Neural crest cell (in vitro differentiated cells): ENCODE results near the gene RAB1B. TPM values are rescaled to one million over a fixed set of nuclear protein-coding genes. Genes with fewer than 3 reads are reported as not detected.
A peak's percentile ranks its signal among the peaks of the same experiment; 100 is the strongest.

Experiments used
- DNase-seq: peaks from one replicate; pipeline ENCODE4 v3.0.0; 2021; ENCODE audit warnings: low read depth, mixed read lengths, low spot score
- H3K27ac Mint-ChIP-seq: one replicate; pipeline ENCODE4 v1.8.0; 2021; ENCODE audit warnings: mild to moderate bottlenecking, mixed read lengths; ENCODE audit not compliant: unreplicated experiment
- H3K27me3 Mint-ChIP-seq: 2 replicates; pipeline ENCODE4 v1.8.0; 2021; ENCODE audit warnings: low read depth, mild to moderate bottlenecking, mixed read lengths
- H3K36me3 Mint-ChIP-seq: 2 replicates; pipeline ENCODE4 v1.8.0; 2021; ENCODE audit warnings: low read depth, mild to moderate bottlenecking, mixed read lengths
- H3K4me1 Mint-ChIP-seq: 2 replicates; pipeline ENCODE4 v1.8.0; 2021; ENCODE audit warnings: mixed read lengths
- H3K4me3 Mint-ChIP-seq: one replicate; pipeline ENCODE4 v1.8.0; 2021; ENCODE audit warnings: mild to moderate bottlenecking, mixed read lengths
- H3K9me3 Mint-ChIP-seq: 2 replicates; pipeline ENCODE4 v1.8.0; 2021; ENCODE audit warnings: mixed read lengths
- total RNA-seq: library from RNA; stranded (reverse); gene quantifications from 2 replicates; pipeline ENCODE4 v1.2.1, GENCODE V29; 2021
- TF ChIP-seq, protein P1 (sequence below): fragments of 200-600 bp; sonication (generic); conservative IDR thresholded peaks from 2 replicates; pipeline ENCODE4 v1.5.0; 2021; ENCODE audit warnings: antibody characterized with exemption, mild to moderate bottlenecking

Gene RAB1B
- total RNA-seq, 1 donor from 2014 or later = 116 TPM

DNA sequence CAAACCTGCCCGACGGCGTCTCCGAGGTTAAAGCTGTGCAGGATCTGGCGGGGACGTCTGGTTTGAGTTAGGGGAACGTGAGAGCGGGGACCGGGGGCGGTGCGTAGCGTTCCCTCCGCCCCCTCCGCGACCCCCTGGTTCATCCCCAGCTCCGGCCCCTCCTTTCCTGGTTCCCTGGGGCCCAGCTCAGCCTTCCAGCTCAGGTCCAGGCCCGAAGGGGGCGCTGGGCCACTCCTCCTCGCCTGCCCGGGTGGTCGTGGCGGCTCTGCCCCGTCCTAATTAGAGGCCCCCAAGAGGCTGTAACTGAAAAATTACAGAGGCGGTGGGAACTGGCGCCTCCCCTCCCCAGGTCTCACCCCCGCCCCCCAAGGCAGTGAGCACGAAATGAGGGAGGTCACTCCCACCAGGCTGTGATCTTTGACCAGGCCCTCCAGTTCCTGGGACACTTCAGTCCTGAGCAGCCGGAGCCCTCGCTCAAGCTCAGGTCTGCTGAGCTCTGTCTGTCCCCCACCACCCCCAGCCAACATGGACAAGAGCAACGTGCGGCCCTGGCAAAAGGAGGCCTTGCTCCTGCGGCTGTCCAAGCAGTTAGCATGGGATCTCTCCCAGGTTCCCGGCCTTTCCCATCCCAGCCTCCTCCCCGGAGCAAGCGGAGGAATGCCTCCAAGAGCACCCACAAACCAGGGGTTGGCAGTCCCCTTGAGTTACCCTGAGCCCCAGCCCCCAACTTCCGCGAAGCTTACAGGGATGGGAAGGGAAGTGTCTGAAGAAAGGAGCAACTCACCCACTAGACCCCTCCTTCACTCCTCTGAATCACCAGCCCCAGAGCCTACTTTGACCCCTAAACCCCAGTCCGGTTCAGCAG lies 45.1 kb downstream of the RAB1B start:
- peaks cover 36% of the 10 kb centered on the region for H3K4me1 Mint-ChIP-seq
- peak overlapping the region; percentile 93 for H3K4me3 Mint-ChIP-seq
- peaks cover 2% of the 10 kb centered on the region for H3K27me3 Mint-ChIP-seq
- no peaks in the 10 kb centered on the region for H3K36me3 Mint-ChIP-seq
- TF ChIP-seq, protein P1, sequence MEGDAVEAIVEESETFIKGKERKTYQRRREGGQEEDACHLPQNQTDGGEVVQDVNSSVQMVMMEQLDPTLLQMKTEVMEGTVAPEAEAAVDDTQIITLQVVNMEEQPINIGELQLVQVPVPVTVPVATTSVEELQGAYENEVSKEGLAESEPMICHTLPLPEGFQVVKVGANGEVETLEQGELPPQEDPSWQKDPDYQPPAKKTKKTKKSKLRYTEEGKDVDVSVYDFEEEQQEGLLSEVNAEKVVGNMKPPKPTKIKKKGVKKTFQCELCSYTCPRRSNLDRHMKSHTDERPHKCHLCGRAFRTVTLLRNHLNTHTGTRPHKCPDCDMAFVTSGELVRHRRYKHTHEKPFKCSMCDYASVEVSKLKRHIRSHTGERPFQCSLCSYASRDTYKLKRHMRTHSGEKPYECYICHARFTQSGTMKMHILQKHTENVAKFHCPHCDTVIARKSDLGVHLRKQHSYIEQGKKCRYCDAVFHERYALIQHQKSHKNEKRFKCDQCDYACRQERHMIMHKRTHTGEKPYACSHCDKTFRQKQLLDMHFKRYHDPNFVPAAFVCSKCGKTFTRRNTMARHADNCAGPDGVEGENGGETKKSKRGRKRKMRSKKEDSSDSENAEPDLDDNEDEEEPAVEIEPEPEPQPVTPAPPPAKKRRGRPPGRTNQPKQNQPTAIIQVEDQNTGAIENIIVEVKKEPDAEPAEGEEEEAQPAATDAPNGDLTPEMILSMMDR = peak; percentile 14
- peak overlapping the region; percentile 89 for H3K27ac Mint-ChIP-seq
- no peak for DNase-seq
- no peaks in the 10 kb centered on the region for H3K9me3 Mint-ChIP-seq

DNA sequence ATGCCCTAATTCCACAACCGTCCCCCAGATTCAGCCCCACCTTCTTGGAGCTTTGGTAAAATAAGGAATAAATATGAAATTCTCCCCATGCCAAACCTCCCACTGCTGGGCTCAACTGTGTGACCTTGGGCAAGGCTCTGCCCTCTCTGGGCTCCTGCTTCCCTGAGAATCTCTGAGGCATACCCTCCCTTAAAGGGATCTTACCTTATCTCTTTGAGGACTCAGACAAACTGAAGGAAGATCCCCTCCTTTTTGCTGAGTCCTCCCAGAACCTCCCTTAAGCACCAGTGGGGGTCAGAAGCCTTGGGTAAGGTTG lies 45.7 kb downstream of the RAB1B start:
- TF ChIP-seq, protein P1 = no peak
- Mint-ChIP-seq H3K27ac (peak overlapping the region; percentile 6), H3K36me3 (no peaks in the 10 kb centered on the region), H3K4me1 (peaks cover 41% of the 10 kb centered on the region), H3K9me3 (no peaks in the 10 kb centered on the region), H3K4me3 (peak overlapping the region; percentile 74), H3K27me3 (peaks cover 1% of the 10 kb centered on the region)
- no peak for DNase-seq

DNA sequence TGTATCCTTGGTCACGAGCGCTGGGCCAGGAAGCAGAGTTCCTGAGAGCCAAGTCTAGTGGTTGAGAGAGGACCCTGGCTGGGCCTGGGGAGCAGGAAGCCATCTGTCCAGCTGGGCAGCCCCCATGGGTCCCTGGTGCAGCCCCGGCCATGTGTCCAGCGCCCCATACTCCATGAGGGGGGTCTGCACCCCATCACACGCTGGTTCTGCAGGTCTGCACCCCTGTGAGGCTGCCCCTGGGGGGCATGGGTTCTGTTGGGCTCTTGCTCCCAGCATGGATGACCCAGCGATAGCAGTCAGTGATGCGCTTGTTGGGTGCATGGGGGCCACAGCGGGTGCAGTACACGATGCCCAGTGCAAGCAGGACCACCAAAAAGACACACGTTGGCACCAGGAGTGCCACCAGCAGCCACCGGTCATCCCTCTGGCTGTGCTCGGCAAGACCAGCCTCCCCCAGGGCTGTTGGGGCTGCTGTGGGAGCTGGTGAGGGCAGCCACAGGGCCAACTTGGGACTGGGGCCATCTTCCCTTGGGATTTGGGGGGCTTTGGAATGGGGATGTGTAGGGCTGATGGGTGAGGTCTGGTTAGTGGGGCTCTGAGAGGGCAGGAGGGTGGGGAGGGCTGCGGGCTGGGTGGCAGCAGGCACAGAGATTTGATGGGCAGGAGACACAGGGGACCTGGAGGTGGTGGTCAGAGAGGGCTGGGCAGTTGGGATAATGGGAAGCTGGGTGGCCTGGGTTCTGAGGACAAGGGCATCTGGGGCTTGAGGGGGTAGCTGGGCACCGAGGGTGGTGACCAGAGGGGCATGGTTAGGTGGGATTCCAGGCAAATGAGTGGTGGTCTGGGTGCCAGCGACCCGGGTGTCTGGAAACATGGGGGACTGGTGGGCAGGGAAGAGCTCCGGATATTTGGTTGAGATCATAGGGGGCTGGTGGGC lies 46.4 kb downstream of the RAB1B start:
- Mint-ChIP-seq H3K27ac (no peak overlapping the region), H3K27me3 (no peaks in the 10 kb centered on the region), H3K36me3 (no peaks in the 10 kb centered on the region), H3K4me3 (peak overlapping the region; percentile 62), H3K4me1 (peaks cover 42% of the 10 kb centered on the region), H3K9me3 (peaks cover under 1% of the 10 kb centered on the region)
- no peak for DNase-seq
- TF ChIP-seq, protein P1 = no peak

DNA sequence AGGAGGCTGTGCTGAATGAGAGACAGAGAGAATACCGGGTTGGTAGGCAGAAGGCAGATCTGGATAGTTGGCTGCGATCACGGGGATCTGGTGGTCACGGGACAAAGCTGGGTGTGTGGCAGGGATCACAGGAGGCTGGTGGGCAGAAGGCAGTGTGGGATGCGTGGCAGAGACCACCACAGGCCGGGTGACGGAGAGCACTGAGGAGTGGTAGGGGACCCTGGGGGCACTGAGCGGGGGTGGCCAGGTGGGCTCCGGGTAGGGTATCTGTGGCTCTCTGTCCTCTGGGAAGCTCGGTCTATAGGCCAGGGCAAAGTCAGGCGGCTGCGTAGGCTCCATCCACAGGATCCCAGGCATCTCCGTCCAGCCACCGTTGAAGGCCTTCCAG lies 47.1 kb downstream of the RAB1B start:
- peaks cover 6% of the 10 kb centered on the region for H3K9me3 Mint-ChIP-seq
- H3K36me3 Mint-ChIP-seq = no peaks in the 10 kb centered on the region
- peaks cover 42% of the 10 kb centered on the region for H3K4me1 Mint-ChIP-seq
- no peak for DNase-seq
- H3K27ac Mint-ChIP-seq = no peak overlapping the region
- no peaks in the 10 kb centered on the region for H3K27me3 Mint-ChIP-seq
- H3K4me3 Mint-ChIP-seq = peak overlapping the region; percentile 62
- TF ChIP-seq, protein P1 = no peak

DNA sequence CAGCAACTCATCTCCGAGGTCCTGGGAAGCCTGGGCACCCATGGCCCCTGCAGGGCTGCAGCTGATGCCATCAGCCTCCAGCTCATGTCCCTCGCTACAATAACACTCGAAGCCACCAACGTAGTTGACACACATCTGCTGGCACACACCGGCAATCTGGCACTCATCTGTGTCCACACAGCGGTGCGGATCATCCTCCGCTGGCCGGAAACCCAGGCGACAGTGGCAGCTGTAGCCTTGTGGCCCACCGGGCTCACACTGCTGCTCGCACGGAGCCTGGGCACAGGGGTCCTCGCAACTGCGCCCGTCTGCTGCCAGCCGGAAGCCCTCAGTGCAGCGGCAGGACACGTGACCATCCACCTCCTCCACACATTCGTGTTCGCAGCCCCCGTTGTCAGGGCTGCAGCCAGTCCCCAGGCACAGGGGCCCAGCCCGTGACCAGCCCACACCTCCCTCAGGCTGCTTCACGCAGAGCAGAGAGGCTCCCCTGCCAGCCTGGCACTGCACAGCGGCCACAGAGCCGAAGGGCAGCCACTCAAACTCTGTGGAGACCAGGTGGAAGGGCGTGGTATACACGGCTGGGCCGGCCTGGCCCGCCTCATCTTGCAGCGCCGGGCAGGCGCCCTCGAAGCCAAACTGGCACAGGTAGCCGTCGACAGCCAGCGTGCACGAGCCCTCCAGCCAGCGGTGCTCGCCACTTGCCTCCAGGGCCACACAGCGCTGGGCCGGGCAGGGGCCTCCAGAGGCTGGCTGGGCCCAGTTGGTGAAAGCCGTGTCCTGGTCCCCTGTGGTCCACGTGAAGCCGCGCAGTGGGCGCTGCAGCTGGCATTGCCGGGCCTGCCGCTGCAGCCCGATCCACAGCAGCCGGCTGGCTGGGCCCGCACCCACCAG lies 47.7 kb downstream of the RAB1B start:
- no peaks in the 10 kb centered on the region for H3K27me3 Mint-ChIP-seq
- DNase-seq = no peak
- no peaks in the 10 kb centered on the region for H3K36me3 Mint-ChIP-seq
- H3K27ac Mint-ChIP-seq = no peak overlapping the region
- peaks cover 6% of the 10 kb centered on the region for H3K9me3 Mint-ChIP-seq
- TF ChIP-seq, protein P1 = no peak
- peak overlapping the region; percentile 62 for H3K4me3 Mint-ChIP-seq
- peaks cover 42% of the 10 kb centered on the region for H3K4me1 Mint-ChIP-seq
